Subcutaneous adipose tissue (tissue), 4 donors: ENCODE measurements around the gene DPYD. TPM values are rescaled to one million over a fixed set of nuclear protein-coding genes. Genes with fewer than 3 reads are reported as not detected.

ENCODE experiments used
- CTCF ChIP-seq: fragments of 450-650 bp; IDR thresholded peaks from one replicate; pipeline ENCODE4 v1.5.1; 2016; ENCODE audit warnings: low read depth, mild to moderate bottlenecking, control low read depth, antibody characterized with exemption, moderate library complexity
- total RNA-seq, 4 donors: library from RNA; depleted of rRNA; stranded (reverse); fragments of >200 nt; gene quantifications; one replicate each; pipeline ENCODE4 v1.1.0, GENCODE V29; 2016

DPYD gene
- total RNA-seq, 4 donors from 2014 or later, result 47.1 to 100 (median 68.0) TPM

GRCh38 chr1:97254731-97255463 lies 665.9 kb downstream of the DPYD start:
- TF ChIP-seq CTCF, result no peak

GRCh38 chr1:97252925-97253324 lies 667.9 kb downstream of the DPYD start:
- no peak for TF ChIP-seq CTCF

- TF ChIP-seq CTCF, result no peak
Observed at GRCh38 chr1:97252076-97252475, 668.8 kb downstream of the DPYD start.

GRCh38 chr1:97247196-97247595 lies 673.6 kb downstream of the DPYD start:
- no peak for TF ChIP-seq CTCF

GRCh38 chr1:97245682-97246081 lies 675.2 kb downstream of the DPYD start:
- no peak for TF ChIP-seq CTCF

- no peak for TF ChIP-seq CTCF
Observed at GRCh38 chr1:97245026-97245425, 675.8 kb downstream of the DPYD start.

GRCh38 chr1:97243973-97244560 lies 676.8 kb downstream of the DPYD start:
- TF ChIP-seq CTCF, result no peak
